Left colon (tissue), 2 donors: Measurements from ENCODE around the gene FCER1G. TPM values are rescaled to one million over a fixed set of nuclear protein-coding genes. Genes with fewer than 3 reads are reported as not detected.

Experiments used
- ATAC-seq: fragments of 200-7000 bp; cut with Tn5 transposase; one replicate; pipeline ENCODE4 v1.9.1; 2020; ENCODE audit warnings: mild to moderate bottlenecking, moderate library complexity
- DNase-seq, 2 donors: peaks; one replicate each; pipeline ENCODE4 v3.0.0-alpha.2; 2020
- intact Hi-C, 2 donors: fragments of 100-400 bp; cut with DNase I in 1 of 2; cut with micrococcal nuclease in 1 of 2; formaldehyde crosslinking; loops; one replicate each; pipeline versions ENCODE4 v1.11.2 to v1.14.0; 2022; cut with DNase I, micrococcal nuclease
- total RNA-seq, 2 donors: library from RNA; stranded (reverse); fragmentation: NEBNext Ultra II Directional; extraction: Animal tissue kit (Norgen Biotek cat#: 25700); gene quantifications; one replicate each; pipeline ENCODE4 v1.2.1, GENCODE V29; 2021
- donor health status: DM: no; HTN: no; CAD: no.
- donor health status: DM: yes; HTN: yes; CAD: no.

Gene FCER1G
- total RNA-seq, 2 donors from 2014 or later = 5.6 to 23.3 TPM

GRCh38 chr1:161185282-161185682, 29.8 kb upstream of the FCER1G start:
- ATAC-seq = peak; percentile 52
- intact Hi-C loops = no loop called here
- DNase-seq = peak; percentile 71 to 81

GRCh38 chr1:161185732-161186311, 29.3 kb upstream of the FCER1G start:
- DNase-seq = no peak
- peak; percentile 25 for ATAC-seq
- intact Hi-C loops = no loop called here

DNA sequence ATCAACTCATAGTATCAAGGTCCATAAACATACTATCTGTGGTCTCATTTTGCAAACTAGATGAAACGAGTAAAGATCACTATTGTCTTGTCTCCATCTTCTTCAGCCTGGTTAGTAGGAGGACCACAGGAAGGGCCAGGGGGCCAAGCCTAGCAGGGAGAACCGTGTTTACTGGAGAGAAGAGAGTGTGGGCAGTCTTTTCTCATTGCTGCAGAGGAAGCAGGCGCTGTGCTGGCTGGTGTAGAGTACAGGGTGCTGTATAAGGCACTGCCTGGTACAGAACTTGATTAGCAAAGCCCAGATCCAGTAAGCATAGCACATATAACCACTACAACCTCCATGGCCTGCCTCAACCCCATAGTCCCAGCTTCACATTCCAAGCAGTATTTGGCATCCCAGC, 27.8 kb upstream of the FCER1G start:
- no peak for ATAC-seq
- intact Hi-C loops = no loop called here
- no peak for DNase-seq

GRCh38 chr1:161188381-161188780, 26.7 kb upstream of the FCER1G start:
- no peak for ATAC-seq
- DNase-seq = no peak
- intact Hi-C loops = no loop called here

DNA sequence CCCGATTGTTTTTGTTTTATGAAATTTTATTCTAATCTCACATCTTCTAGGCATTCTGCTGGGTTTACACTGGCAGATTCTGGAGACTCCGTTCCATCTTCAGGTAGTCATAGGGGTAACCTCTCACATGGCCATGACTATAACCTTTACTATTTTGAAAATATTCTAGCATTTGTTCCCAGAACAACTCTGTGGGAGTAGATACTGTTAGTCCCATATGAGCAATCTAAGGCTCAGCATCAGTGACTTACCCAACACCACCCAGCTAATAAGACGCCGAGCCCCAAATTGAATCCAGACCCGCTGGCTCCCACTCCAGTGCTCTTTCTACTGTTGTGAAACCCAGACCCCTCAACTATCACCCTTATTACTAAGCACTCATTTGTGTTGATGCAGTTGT, 26.1 kb upstream of the FCER1G start:
- no peak for DNase-seq
- intact Hi-C loops = no loop called here
- ATAC-seq = no peak

- intact Hi-C loops = no loop called here
- ATAC-seq (no peak), DNase-seq (no peak)
These were observed 24.1 kb upstream of the FCER1G start for GRCh38 chr1:161190962-161191521.

GRCh38 chr1:161191971-161192370, 23.1 kb upstream of the FCER1G start:
- no peak for ATAC-seq
- DNase-seq = no peak
- intact Hi-C loops = no loop called here

GRCh38 chr1:161192476-161193465, 22.3 kb upstream of the FCER1G start:
- ATAC-seq = peak; percentile 84
- intact Hi-C loops = no loop called here
- DNase-seq = peak in 1 of 2 donors; percentile 69

DNA sequence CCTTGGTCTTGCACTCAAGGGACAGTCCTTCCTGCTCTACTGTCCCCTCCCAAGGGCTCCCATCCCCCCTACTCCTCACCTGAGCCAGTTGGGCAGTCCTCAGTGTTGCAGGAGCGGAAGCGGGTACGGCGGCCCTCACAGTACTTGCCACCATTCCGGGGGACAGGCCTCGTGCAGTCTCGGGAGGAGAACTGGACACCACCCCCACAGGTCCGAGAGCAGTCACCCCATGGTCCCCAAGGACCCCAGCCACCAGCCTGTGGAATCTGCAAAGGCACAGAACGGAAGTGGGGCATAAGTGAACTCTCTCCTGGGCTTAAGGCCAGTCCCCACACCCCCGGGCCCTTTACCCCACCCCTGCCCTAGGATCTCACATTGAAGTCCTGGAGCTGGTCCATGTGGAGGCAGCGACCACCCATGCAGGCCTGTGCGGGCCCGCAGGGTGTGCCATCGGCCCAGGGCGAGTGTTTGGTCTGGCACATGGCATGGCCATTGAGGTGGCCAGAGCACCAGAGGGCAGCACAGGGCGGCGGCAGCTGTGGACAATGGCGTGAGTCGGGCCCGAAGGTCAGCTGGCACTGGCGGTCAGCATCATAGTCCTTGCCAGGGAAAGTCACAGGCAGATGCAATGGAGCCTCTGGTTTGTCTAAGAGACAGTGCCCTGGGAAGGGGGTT, 21.4 kb upstream of the FCER1G start:
- ATAC-seq (no peak), DNase-seq (no peak)
- intact Hi-C loops = no loop called here

GRCh38 chr1:161195171-161195570, 19.9 kb upstream of the FCER1G start:
- no peak for DNase-seq
- intact Hi-C loops = no loop called here
- no peak for ATAC-seq

DNA sequence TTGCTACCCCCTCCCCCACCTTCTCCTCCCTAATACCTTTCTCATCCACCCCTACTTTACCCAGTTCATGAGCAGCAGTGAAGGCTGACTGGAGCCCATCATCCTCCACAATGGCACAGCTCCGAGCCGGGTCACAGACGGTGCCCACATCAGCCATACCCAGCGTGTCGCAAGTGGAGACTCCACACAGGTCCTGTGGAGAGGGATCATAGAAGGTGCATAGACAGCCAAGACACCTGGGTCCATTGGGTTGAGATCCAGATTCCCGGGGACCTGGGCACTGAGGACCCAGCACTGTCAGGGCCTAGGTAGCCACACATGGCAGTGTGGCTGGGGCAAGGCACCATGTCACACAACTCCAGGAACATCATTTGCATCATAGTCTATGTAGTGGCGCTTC, 19.0 kb upstream of the FCER1G start:
- DNase-seq = no peak
- no peak for ATAC-seq
- intact Hi-C loops = no loop called here

DNA sequence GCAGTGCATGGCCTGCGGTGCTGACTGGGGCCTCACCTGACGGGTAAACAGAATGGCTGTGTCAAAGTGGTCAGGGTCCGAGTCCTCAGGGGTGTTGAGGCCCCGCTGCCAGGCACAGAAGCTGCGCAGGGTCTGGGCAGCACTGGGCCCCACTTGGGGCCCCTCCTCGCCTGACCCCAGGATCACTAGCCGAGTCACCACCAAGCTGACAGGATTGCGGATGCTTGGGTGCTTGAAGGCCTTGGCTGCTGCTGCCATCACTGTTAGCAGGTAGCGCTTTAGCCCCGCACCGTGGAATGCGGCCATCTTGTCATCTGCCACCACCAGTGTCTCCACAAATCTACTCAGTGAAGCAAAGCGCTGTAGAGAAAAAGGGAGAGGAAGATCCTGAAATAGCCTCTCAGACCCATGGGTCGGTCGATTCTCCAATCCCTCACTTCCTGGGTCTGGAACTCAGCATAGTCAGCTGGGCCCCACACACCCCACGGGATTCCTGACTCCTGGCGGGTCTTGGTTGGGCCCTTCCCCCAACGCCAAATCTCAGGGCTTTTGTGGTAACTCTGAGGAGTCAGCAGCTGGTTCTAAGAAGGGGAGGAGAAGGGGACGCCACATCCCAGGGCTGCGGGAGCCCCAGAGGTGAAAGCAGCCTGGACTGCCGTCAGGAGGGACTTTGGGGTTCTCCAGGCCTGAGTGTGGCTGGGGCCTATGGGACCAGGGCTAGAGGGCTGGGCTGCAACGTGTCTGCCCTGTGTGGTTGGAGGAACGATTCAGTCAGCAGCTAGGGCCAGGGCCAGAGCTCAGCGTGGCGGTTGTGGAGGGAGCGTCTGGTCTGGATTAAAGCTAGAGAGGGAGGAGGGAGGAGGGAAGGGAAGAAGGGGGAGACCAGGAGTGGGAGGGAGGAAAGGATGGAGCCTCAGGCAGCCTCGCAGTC, 18.3 kb upstream of the FCER1G start:
- no peak for ATAC-seq
- no peak for DNase-seq
- intact Hi-C loops = no loop called here

- DNase-seq (no peak), ATAC-seq (no peak)
- intact Hi-C loops = no loop called here
These were observed 17.4 kb upstream of the FCER1G start for GRCh38 chr1:161197560-161198193.

DNA sequence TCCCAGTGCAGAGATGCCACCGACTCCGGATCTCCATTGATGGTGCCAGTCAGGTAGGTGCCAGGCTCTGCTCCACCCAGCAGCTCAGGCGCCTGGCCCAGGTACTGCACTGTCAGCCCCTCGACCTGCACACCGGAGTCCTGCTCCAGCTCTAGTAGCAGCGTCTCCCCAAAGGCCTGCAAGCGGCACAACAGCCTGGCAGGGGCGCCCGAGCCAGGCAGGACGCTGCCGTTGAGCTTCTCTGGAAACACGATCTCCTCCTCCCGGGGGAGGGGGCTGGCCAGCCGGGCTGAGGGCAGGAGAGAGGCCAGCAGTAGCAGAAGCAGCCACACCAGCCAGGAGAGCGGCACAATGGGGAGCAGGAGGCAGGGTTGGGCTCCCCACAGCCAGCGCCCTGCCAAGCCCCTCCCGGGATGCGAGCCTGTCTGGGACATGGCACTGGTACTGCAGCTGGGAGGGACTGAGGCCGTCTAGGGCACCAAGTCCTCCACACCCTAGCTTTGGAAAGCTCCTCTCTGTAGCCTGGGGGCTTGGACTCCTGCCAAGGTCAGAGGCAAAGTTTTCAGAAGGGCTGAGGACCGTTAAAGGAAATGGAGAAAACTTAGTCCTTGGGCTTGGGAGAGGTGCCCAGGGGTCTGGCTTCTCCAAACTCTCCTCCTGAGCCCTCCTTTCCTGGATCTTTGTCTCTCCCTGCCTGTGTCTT, 16.8 kb upstream of the FCER1G start:
- no peak for DNase-seq
- ATAC-seq = no peak
- intact Hi-C loops = no loop called here

DNA sequence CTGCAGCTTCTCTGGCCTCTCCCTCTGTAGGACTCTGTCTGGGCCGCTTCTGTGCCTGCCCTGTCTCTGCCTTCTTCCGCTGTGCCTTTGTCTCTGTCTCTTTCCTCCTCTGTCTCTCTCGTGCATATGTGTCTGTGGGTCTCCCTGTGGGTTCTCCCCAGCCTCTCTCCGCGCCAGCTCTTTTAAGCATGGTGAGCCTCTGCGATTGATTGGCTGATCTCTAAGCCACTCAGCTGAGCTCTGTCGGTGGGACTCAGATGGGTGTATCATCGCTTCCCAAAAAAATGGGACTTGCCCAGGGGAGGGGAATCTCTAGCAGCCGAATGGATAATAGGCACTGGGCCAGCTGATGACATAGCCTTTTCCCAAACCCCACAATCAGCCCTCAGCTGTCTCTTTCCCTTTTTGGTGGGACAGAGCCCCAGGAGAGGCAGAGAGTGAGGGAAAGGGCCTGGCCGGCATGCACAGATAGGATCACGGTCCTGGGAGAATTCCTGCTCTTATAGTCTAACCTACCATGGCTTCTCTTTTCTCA, 16.1 kb upstream of the FCER1G start, which contains the start of gene ADAMTS4:
ADAMTS4 (minus strand) TSS at position 158 of the 535 bp plus-strand sequence. CDS start 427 bp downstream, outside the sequence.
- intact Hi-C loops = no loop called here
- DNase-seq = peak in 1 of 2 donors; percentile 59

GRCh38 chr1:161199506-161200139, 15.5 kb upstream of the FCER1G start:
- ATAC-seq (no peak), DNase-seq (no peak)
- intact Hi-C loops = no loop called here

More for the DNA sequence above, 16.1 kb upstream of the FCER1G start, which contains the start of gene ADAMTS4:
- no peak for ATAC-seq
